Heart left ventricle (tissue), 16 donors: ENCODE measurements around the gene IGSF8. TPM values are rescaled to one million over a fixed set of nuclear protein-coding genes. Genes with fewer than 3 reads are reported as not detected.

ENCODE experiments used
- ATAC-seq, 4 donors: fragments of 200-7000 bp; cut with Tn5 transposase; one replicate each; pipeline ENCODE4 v1.9.1; 2020 to 2022; ENCODE audit warnings: moderate library complexity in 4 of 4, mild to moderate bottlenecking in 3 of 4, moderate number of reproducible peaks in 1 of 4
- DNase-seq, 5 donors: peaks; one replicate each; pipeline ENCODE4 v3.0.0-alpha.2; 2020
- H3K27ac ChIP-seq, 12 donors: fragments of 200-600 bp; sonication (generic) in 4 of 12; one replicate each; pipeline versions ENCODE4 v1.5.0 to v1.8.0; 2016 to 2022; ENCODE audit warnings: mild to moderate bottlenecking in 2 of 12
- H3K27me3 ChIP-seq, 9 donors: fragments of 200-600 bp; sonication (generic) in 2 of 9; one replicate each; pipeline versions ENCODE4 v1.5.1 to v1.8.0; 2016 to 2022; ENCODE audit warnings: mild to moderate bottlenecking in 3 of 9
- H3K36me3 ChIP-seq, 9 donors: fragments of 200-600 bp; sonication (generic) in 2 of 9; one replicate each; pipeline versions ENCODE4 v1.5.0 to v1.8.0; 2018 to 2022; ENCODE audit warnings: mild to moderate bottlenecking in 2 of 9
- H3K4me1 ChIP-seq, 12 donors: fragments of 200-600 bp; sonication (generic) in 4 of 12; one replicate each; pipeline versions ENCODE4 v1.5.0 to v1.8.0; 2016 to 2022; ENCODE audit warnings: mild to moderate bottlenecking in 3 of 12
- H3K4me3 ChIP-seq, 12 donors: fragments of 200-600 bp; sonication (generic) in 4 of 12; one replicate each; pipeline versions ENCODE4 v1.5.0 to v1.8.0; 2017 to 2022; ENCODE audit warnings: mild to moderate bottlenecking in 9 of 12, moderate library complexity in 4 of 12
- H3K9me3 ChIP-seq, 12 donors: fragments of 200-600 bp; sonication (generic) in 4 of 12; one replicate each; pipeline versions ENCODE4 v1.5.0 to v1.8.0; 2016 to 2022; ENCODE audit warnings: mild to moderate bottlenecking in 1 of 12
- POLR2A ChIP-seq, 2 donors: fragments of 450-650 bp; IDR thresholded peaks; one replicate each; pipeline ENCODE4 v1.6.1; 2017; ENCODE audit warnings: antibody characterized with exemption in 2 of 2, mild to moderate bottlenecking in 2 of 2, moderate library complexity in 2 of 2
- WGBS, 4 donors: extraction: QIAGEN DNeasy Blood & Tissue Kit in 2 of 4; methylation state at CpG; one replicate each; pipeline versions ENCODE4 v1.1.5 to v1.1.7; 2013 to 2018; 5-methylcytosine and 5-hydroxymethylcytosine counted together
- intact Hi-C, 10 donors: fragments of 100-400 bp; cut with DNase I; formaldehyde crosslinking; loops; one replicate each; pipeline versions ENCODE4 v1.11.1 to v1.14.2; 2022
- polyA plus RNA-seq, 2 donors: library from polyadenylated mRNA; stranded (reverse); fragments of 200-250 nt; gene quantifications; one replicate each; pipeline ENCODE4 v1.2.3, GENCODE V29; 2013
- total RNA-seq, 9 donors: library from RNA; depleted of rRNA in 2 of 9; stranded (reverse); fragments of >200 nt in 2 of 9; fragmentation: NEBNext Ultra II Directional in 3 of 9; extraction: Animal tissue kit (Norgen Biotek cat#: 25700) in 3 of 9; gene quantifications; one replicate each; pipeline versions ENCODE4 v1.1.0 to v1.2.4, GENCODE V29; 2016 to 2023
- TF ChIP-seq, protein P1 (sequence below), 12 donors: fragments of 200-600 bp; sonication (generic) in 4 of 12; IDR thresholded peaks; one replicate each; pipeline versions ENCODE4 v1.5.0 to v1.8.0; 2018 to 2022; ENCODE audit warnings: antibody characterized with exemption in 12 of 12, mild to moderate bottlenecking in 5 of 12
- donor health status: ischemic (EF 13 %, LVEDD 7.1; RV severe dilation, severe dysfunction).
- donor health status: healthy with polysubstance abuse.
- donor health status: DM: no; HTN: yes; CAD: no.
- donor health status: DM: no; HTN: no; CAD: no.
- donor health status: ischemic (EF 25% LVEDD 6.9; RV normal size, moderate dysfunction).
- donor health status: ischemic (EF 25% LVEDD 5.7; RV mildly dilated, moderate dysfunction).
- donor health status: healthy.
- donor health status: DM: yes; HTN: yes; CAD: no.
- donor health status: ischemic (EF 35%, LVEDD 5.7; RV mildly dilated, moderate dysfunction).
- donor health status: nonischemic (EF 11% LVEDD 7.7; RV severe dilation, severe dysfunction).
- donor health status: DM: yes; HTN: yes; CAD: no.
- donor health status: PGD.
- donor health status: ischemic (EF 29% LVEDD 5.4; RV normal size, mild dysfunction).
- donor health status: nonischemic (EF 23%, LVEDD 6.1; RV moderate dilation, normal function).

The IGSF8 gene
- total and polyA plus RNA-seq, 11 donors, result 15.0 to 49.3 (median 24.8) TPM

GRCh38 chr1:160101717-160102522 lies 3.5 kb upstream of the IGSF8 start:
- Histone ChIP-seq H3K27me3 (no peaks in the 10 kb centered on the region), H3K36me3 (no peaks in the 10 kb centered on the region), H3K27ac (peak overlapping the region in 11 of 12 donors; percentile 34 to 95 (median 72)), H3K9me3 (no peaks in the 10 kb centered on the region), H3K4me1 (peaks cover 7 to 57% (median 35%) of the 10 kb centered on the region in 12 donors), H3K4me3 (no peak overlapping the region)
- WGBS, 4 donors, result 53 to 63% (median 56%) methylated on average over 9 of the region's 9 CpGs
- TF ChIP-seq, protein P1, sequence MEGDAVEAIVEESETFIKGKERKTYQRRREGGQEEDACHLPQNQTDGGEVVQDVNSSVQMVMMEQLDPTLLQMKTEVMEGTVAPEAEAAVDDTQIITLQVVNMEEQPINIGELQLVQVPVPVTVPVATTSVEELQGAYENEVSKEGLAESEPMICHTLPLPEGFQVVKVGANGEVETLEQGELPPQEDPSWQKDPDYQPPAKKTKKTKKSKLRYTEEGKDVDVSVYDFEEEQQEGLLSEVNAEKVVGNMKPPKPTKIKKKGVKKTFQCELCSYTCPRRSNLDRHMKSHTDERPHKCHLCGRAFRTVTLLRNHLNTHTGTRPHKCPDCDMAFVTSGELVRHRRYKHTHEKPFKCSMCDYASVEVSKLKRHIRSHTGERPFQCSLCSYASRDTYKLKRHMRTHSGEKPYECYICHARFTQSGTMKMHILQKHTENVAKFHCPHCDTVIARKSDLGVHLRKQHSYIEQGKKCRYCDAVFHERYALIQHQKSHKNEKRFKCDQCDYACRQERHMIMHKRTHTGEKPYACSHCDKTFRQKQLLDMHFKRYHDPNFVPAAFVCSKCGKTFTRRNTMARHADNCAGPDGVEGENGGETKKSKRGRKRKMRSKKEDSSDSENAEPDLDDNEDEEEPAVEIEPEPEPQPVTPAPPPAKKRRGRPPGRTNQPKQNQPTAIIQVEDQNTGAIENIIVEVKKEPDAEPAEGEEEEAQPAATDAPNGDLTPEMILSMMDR (IDR thresholded peaks at IDR 0.05), result no peak
- TF ChIP-seq POLR2A (IDR thresholded peaks at IDR 0.05), result no peak
- intact Hi-C loops, result loop anchor here in 9 of 10 donors (1.0 to 10.0 kb wide), 15 partner anchors 89 to 275 kb away; partner anchors contain the start of gene CASQ1 (in 4 of the 9)
- ATAC-seq (no peak), DNase-seq (no peak)

DNA sequence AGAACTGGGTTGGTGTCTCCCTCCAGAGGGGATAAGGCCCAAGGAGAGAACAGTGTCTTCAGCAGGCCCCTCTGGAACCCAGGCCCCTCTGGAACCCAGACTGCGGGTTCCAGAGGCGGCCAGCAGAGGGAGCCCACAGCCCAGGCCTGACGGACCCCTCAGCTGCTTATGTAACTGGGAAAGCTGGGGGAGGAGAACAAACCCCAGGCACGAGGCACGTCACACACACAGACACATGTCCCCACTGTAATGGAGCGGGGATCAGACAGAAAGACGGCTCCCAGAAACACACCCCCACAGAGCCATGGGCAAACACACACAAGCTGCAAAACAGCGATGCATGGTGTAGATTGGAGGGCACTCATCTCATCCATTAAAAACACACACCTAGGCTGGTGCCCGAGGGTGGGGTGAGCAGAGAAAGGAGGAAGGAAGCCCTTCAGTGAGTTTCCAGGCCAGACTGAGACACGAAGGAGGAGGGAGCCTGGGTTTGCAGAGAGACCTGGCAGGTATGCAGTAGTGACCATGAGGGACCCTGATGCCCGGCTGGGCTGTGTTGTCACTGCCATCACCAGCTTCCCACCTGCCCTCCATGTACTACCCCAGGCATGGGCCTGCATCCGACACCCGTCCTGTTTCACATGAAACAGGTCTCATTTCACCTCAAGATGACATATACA lies 2.8 kb upstream of the IGSF8 start:
- ATAC-seq (peak; percentile 8 to 59 (median 34)), DNase-seq (peak; percentile 85 to 90 (median 89))
- 23 to 31% (median 25%) methylated on average over 11 to 13 of the region's 13 CpGs for WGBS, 4 donors
- Histone ChIP-seq H3K4me1 (peaks cover 7 to 64% (median 35%) of the 10 kb centered on the region in 12 donors), H3K36me3 (no peaks in the 10 kb centered on the region), H3K9me3 (no peaks in the 10 kb centered on the region), H3K4me3 (peak overlapping the region in 1 of 12 donors; percentile 8), H3K27me3 (no peaks in the 10 kb centered on the region), H3K27ac (peak overlapping the region in 11 of 12 donors; percentile 34 to 95 (median 72))
- TF ChIP-seq, protein P1 (IDR thresholded peaks at IDR 0.05), result peak; percentile 77 to 96 (median 90)
- TF ChIP-seq POLR2A (IDR thresholded peaks at IDR 0.05), result no peak
- intact Hi-C loops, result loop anchor here in 9 of 10 donors (1.0 to 10.0 kb wide), 15 partner anchors 90 to 276 kb away; partner anchors contain the start of gene CASQ1 (in 4 of the 9)

DNA sequence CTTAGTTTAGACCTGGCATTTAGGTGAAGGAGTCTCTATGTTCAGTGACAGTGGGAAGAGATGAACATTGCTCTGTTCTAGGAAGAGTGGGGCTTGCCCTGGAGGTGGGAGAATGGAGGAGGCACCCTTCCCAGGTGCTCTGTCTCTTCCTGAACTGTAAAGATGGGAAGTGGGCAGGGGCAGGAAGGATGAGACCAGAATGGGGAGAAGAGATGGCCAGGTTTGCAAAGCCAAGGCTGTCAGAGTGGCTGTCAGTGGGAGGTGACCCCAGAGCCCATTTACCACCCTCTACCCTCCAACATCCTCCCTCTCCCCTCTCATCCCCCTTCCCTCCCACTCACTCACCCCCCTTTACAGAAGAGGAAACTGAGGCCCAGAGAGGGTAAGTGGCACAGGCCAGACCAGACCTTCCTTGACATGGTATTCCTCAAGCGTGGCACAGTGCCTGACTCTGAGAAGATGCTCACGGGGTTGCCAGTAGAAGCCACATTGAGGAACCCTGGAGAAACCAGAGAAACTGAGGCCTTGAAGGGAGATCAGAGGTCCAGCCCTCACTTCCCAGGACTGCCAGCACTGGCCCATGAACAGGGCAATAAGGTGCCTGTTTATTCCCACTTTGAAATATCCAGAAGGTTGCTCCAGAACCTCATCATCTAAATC lies 1.4 kb upstream of the IGSF8 start:
- ATAC-seq (no peak), DNase-seq (no peak)
- Histone ChIP-seq H3K4me3 (peak overlapping the region in 3 of 12 donors; percentile 66 to 91 (median 87)), H3K27ac (peak overlapping the region; percentile 68 to 96 (median 93)), H3K4me1 (peaks cover 7 to 61% (median 35%) of the 10 kb centered on the region in 12 donors), H3K27me3 (no peaks in the 10 kb centered on the region), H3K9me3 (no peaks in the 10 kb centered on the region), H3K36me3 (peaks cover 0 to 5% (median 0%) of the 10 kb centered on the region in 9 donors)
- TF ChIP-seq, protein P1 (IDR thresholded peaks at IDR 0.05), result no peak
- TF ChIP-seq POLR2A (IDR thresholded peaks at IDR 0.05), result no peak
- intact Hi-C loops, result loop anchor here (2.0 to 10.0 kb wide), 15 partner anchors 91 to 277 kb away; partner anchors contain the start of genes CASQ1 (in 4 of the 10) and PEX19 (in 1 of the 10)
- 92 to 100% (median 95%) methylated on average over 1 to 2 of the region's 2 CpGs for WGBS, 4 donors
